ENCODE measurements around the gene KCNN4.

Gene KCNN4

GRCh38 chr19:43779147-43779819 is 1.5 kb downstream of the KCNN4 start:
- Histone ChIP-seq H3F3A (ENCODE audit: low read depth) (no peaks in the 10 kb centered on the region), H3K9me3 (ENCODE audit: insufficient read depth, low read depth, low read length) (no peaks in the 10 kb centered on the region), H3K4me2 (ENCODE audit: low read depth, low read length, poor library complexity, severe bottlenecking) (peak overlapping the region; percentile 71), H4K20me1 (ENCODE audit: insufficient read depth, low read length, poor library complexity, severe bottlenecking) (no peaks in the 10 kb centered on the region), H3K4me1 (ENCODE audit: insufficient read depth, low read length, poor library complexity, severe bottlenecking) (peaks cover 65% of the 10 kb centered on the region), H3K27me3 (ENCODE audit: insufficient read depth, low read length, poor library complexity, severe bottlenecking) (no peaks in the 10 kb centered on the region), H3K36me3 (ENCODE audit: insufficient read depth, low read length) (no peaks in the 10 kb centered on the region), H3K9ac (ENCODE audit: low read depth, low read length, poor library complexity, severe bottlenecking) (peak overlapping the region; percentile 80), H2AFZ (ENCODE audit: low read length) (no peak overlapping the region), H3K9me2 (replicated peaks; ENCODE audit: low read depth, low read length) (no peaks in the 10 kb centered on the region), H3K79me2 (ENCODE audit: insufficient read depth, low read length) (peaks cover 47% of the 10 kb centered on the region; the same call in 1 of the 2 replicates), H3K4me3 (ENCODE audit: low read length, poor library complexity, severe bottlenecking) (peak overlapping the region; percentile 74)
- TF ChIP-seq EZH2phosphoT487 (IDR thresholded peaks at IDR 0.05; ENCODE audit: borderline replicate concordance) (no peak), CTCF (conservative IDR thresholded peaks at IDR 0.05; ENCODE audit: low read length) (no peak)

DNA sequence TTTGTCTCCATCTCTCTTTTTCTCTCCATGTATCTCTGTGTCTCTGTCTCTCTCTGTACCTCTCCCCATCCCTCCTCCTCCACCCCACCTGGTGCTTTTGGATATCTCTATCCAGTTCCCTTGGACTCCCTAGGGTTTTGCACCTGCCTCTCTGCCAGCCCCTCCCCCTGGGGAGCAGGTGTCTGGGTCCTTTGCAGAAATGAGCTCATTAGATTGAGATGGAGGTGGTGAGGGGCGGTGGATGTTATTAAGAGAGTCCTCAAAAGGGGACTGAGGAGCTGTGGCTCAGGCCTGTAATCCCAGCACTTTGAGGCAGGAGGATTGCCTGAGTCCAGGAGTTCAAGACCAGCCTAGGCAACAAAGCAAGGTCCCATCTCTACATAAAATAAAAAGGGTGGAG is 2.1 kb downstream of the KCNN4 start:
- Histone ChIP-seq H3K27me3 (ENCODE audit: insufficient read depth, low read length, poor library complexity, severe bottlenecking) (no peaks in the 10 kb centered on the region), H3K9me3 (ENCODE audit: insufficient read depth, low read depth, low read length) (no peaks in the 10 kb centered on the region), H3K4me3 (ENCODE audit: low read length, poor library complexity, severe bottlenecking) (peak overlapping the region; percentile 74), H3K9me2 (replicated peaks; ENCODE audit: low read depth, low read length) (no peaks in the 10 kb centered on the region), H3K4me2 (ENCODE audit: low read depth, low read length, poor library complexity, severe bottlenecking) (peak overlapping the region; percentile 71), H3K79me2 (ENCODE audit: insufficient read depth, low read length) (peaks cover 47% of the 10 kb centered on the region; the same call in 1 of the 2 replicates), H3K36me3 (ENCODE audit: insufficient read depth, low read length) (peaks cover 2% of the 10 kb centered on the region; the same call in 1 of the 2 replicates), H3K4me1 (ENCODE audit: insufficient read depth, low read length, poor library complexity, severe bottlenecking) (peaks cover 60% of the 10 kb centered on the region), H4K20me1 (ENCODE audit: insufficient read depth, low read length, poor library complexity, severe bottlenecking) (no peaks in the 10 kb centered on the region), H3K9ac (ENCODE audit: low read depth, low read length, poor library complexity, severe bottlenecking) (peak overlapping the region; percentile 80), H2AFZ (ENCODE audit: low read length) (no peak overlapping the region), H3F3A (ENCODE audit: low read depth) (no peaks in the 10 kb centered on the region)
- TF ChIP-seq CTCF (conservative IDR thresholded peaks at IDR 0.05; ENCODE audit: low read length) (no peak), EZH2phosphoT487 (IDR thresholded peaks at IDR 0.05; ENCODE audit: borderline replicate concordance) (no peak)

DNA sequence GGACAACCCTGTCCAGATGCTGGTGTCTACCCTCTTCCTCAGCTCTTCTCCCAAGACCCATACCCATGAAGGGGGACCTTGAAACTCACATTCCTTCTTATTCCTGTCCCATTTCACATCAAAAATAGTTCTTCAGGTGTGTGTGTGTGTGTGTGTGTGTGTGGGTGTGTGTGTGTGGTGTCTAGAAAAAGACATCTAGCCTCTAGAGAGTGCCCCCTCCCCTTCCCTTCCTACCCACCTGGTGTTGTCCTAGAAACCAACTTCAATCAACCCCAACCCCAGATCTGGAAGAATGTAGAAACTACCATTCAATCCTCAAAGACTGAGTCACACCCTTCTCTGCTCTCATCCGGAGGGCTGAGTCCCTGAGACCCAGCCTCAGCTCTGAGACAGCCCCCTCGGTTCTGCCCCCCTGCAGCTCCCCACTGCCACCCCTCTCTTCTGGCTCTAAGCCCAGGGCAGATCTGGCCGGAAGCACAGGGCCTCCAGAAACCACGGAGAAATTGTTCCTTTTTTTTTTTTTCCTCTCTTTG is 3.5 kb downstream of the KCNN4 start:
- peaks cover 56% of the 10 kb centered on the region for H3K4me1 ChIP-seq (ENCODE audit: insufficient read depth, low read length, poor library complexity, severe bottlenecking)
- peak overlapping the region; percentile 44 for H2AFZ ChIP-seq (ENCODE audit: low read length)
- no peaks in the 10 kb centered on the region for H4K20me1 ChIP-seq (ENCODE audit: insufficient read depth, low read length, poor library complexity, severe bottlenecking)
- peak overlapping the region; percentile 71 for H3K4me2 ChIP-seq (ENCODE audit: low read depth, low read length, poor library complexity, severe bottlenecking)
- H3K27me3 ChIP-seq (ENCODE audit: insufficient read depth, low read length, poor library complexity, severe bottlenecking), result no peaks in the 10 kb centered on the region
- H3K36me3 ChIP-seq (ENCODE audit: insufficient read depth, low read length), result peaks cover 3% of the 10 kb centered on the region; the same call in 1 of the 2 replicates
- H3K9me2 ChIP-seq (replicated peaks; ENCODE audit: low read depth, low read length), result no peaks in the 10 kb centered on the region
- peaks cover 47% of the 10 kb centered on the region; the same call in 1 of the 2 replicates for H3K79me2 ChIP-seq (ENCODE audit: insufficient read depth, low read length)
- H3K9me3 ChIP-seq (ENCODE audit: insufficient read depth, low read depth, low read length), result no peaks in the 10 kb centered on the region
- H3F3A ChIP-seq (ENCODE audit: low read depth), result no peaks in the 10 kb centered on the region
- H3K4me3 ChIP-seq (ENCODE audit: low read length, poor library complexity, severe bottlenecking), result peak overlapping the region; percentile 69
- TF ChIP-seq CTCF (conservative IDR thresholded peaks at IDR 0.05; ENCODE audit: low read length) (no peak), EZH2phosphoT487 (IDR thresholded peaks at IDR 0.05; ENCODE audit: borderline replicate concordance) (no peak)
- peak overlapping the region; percentile 80 for H3K9ac ChIP-seq (ENCODE audit: low read depth, low read length, poor library complexity, severe bottlenecking)

Measured in Loucy (cell line).